NCI-H526 treated with DMSO at 0.1 percent for 48 hours (cell line): Measurements from ENCODE around the gene HSPA13.
A peak's percentile ranks its signal among the peaks of the same experiment; 100 is the strongest.
"Not testable (repeated sequence)": the region's sequence is repeated elsewhere in the genome, so short reads cannot be mapped to it uniquely, and the experiment has no call there.

Source experiments
- DNase-seq: peaks from one replicate; lab custom pipeline; 2025; lab: John Stamatoyannopoulos, UW

Gene HSPA13, protein sequence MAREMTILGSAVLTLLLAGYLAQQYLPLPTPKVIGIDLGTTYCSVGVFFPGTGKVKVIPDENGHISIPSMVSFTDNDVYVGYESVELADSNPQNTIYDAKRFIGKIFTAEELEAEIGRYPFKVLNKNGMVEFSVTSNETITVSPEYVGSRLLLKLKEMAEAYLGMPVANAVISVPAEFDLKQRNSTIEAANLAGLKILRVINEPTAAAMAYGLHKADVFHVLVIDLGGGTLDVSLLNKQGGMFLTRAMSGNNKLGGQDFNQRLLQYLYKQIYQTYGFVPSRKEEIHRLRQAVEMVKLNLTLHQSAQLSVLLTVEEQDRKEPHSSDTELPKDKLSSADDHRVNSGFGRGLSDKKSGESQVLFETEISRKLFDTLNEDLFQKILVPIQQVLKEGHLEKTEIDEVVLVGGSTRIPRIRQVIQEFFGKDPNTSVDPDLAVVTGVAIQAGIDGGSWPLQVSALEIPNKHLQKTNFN

DNA sequence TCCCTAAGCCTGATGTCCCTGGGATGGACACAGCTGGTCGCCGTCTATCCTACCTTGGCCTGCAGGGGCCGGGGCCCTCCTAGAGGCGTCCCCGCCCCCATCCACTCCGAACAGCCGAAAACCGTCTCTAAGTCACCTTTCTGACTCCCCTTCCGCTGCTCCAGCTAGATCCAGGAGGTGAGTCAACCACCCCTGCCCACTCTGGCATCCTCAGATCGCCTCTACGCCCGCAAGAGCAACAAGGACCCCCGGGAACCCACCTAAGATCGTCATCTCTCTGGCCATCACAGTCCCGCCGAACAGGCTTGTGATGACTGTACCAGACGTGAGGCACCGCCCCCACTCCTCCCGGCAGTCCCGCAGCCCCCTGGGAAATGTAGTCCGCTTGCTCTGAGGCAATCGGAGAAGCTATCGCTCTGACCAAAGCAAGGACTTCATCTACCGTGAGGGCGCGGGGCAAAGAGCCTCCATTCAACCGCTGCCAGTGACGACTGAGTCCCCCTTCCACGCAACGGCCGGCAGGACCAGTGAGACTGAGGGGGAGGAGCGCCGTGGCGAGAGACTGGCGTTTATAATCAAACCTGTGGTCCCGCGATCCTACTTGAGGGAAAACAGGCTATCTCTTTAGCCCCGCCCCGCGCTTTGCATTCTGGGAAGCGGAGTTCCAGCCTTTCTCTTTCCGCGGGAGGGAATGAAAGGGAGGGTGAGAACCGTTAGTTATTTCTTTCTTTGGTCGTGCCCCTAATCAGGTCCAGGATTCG lies at the start of gene HSPA13:
HSPA13 (minus strand) TSS at position 312 of the 761 bp plus-strand sequence; CDS start at position 285, 27 bp downstream.
- DNase-seq = peak; percentile 98

DNA sequence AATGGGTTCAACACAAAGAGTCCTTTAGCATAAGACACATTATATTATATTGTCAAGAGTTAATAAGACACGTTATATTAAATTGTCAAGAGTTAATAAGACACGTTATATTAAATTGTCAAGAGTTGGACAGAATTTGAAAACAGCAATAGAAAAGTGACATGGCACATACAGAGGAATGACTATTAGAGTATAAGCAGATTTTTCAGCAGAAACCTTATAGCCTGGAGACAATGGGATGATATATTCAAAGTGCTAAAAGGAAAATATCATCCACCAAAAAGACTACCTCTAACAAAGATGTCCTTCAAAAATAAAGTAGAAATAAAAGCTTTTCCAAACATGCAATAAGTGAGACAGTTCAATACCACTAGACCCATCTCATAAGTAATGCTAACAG lies 36.0 kb upstream of the HSPA13 start:
- DNase-seq = no peak

DNA sequence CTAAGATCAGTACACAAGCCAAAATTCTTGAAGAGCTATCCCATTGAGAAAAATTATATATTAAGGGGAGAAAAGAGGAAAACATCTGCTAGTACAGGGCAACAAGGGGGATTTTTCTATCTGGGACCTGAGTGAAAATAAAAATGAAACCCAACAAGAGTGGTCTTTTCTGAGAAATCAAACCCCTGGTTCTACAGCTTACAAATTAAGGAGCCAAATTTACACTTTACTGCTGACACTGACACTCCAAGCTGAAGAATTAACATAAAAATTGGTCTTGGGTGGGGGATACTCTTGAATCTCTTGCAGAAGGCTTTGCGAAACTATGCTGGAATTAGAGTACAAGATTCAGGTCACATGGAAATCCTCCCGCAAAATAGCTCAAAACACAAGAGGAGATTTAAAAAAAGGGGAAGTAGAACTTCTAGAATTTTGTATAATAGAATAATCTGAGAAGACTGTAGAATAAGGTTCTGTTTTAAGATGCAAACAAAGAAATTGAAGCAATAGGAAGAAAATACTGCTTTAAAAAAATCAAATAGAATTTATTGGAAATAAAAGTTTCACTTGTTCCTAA lies 32.1 kb upstream of the HSPA13 start:
- no peak for DNase-seq

DNA sequence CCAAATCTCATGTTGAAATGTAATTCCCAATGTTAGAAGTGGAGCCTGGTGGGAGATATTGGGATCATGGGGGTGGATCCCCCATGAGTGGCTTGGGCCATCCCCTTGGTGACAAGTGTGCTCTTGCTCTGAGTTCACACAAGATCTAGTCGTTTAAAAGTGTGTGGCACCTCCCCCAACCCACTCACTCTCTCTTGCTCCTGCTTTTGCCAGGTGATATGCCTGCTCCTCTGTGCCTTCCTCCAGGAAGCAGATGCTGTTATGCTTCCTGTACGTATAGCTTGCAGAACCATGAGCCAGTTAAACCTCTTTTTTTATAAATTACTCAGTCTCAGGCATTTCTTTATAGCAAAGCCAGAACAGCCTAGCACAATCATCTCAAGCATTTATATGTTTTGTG lies 23.0 kb upstream of the HSPA13 start:
- no peak for DNase-seq

DNA sequence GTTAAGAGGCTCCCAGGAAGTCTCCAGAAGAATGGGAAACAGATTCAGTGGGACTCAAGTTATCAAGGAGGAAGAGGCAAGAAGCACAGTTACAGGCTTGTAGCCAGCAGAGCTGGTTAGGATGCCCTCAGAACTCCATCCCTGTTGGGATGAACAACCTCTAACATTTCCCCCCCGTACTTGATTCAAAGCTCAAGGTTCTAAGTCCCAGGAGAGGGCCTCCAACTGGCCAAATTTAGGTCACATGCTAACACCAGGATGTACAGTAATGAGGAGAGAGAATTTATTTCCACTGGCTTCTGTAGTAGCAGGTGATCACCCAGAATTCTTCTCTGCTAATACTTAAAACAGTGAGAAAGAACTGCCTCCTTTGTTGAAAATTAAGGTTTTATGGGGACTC lies 22.3 kb upstream of the HSPA13 start:
- DNase-seq = no peak

DNA sequence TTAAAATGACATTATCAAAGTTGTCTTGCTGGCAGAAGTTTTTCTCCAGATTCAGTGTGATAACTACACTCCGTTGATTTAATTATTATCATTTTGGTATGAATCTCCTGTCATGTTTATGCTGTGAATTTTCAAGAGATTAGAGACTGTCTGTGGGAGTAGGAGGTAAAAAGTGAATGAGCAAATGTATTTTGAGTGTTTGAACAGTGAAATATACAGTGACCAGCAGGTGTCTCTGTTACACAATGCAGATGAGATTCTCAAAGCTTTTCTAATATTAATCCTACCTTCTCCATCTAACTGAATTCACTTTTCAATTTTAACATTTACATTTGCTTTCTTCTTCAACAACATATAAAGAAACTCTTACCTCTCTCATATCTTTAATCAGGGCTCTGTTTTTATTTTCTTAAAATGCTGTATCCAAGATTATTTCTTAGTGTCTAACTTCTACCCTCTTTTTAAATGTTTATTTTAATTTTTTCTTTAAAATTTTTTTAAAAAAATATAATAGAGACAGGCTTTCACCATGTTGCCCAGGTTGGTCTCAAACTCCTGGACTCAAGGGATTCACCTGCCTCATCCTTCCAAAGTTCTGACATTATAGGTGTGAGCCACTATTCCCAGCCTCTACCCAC lies 20.9 kb upstream of the HSPA13 start:
- peak; percentile 33 for DNase-seq

DNA sequence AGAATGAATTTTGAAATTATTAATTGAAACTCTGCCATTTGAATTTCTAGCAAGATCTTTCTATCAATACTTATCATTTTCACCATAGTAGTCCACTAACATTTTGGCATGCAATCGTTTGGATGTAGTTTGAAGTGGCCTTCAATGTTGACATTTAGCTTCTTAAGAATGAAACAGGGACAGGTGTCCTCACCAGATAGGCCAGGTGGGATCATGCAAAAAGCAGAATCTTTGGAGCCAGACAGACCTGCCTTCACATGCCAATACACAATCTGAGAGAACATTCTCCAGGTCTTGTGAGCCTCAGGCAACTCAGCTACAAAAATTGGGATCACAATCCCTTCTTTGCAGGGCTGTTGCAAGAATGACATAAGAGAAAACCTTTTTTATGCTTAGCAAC lies 18.3 kb upstream of the HSPA13 start:
- no peak for DNase-seq

DNA sequence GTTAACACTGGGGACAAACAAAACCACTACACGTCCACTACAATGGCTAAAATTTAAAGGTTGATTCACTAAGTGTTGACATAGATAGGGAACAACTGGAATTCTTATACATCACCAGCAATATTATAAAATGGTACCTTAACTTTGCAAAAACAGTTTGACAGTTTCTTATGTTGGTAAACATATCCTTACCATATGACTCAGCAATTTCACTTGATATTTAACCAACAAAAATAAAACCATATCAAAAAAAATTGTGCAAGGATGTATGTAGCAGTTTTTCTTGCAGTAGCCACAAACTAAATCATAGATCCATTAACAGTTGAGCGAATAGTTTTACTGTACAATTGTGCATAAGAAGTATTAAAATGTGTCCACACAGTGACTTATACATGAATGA lies 5.3 kb upstream of the HSPA13 start:
- DNase-seq = no peak

DNA sequence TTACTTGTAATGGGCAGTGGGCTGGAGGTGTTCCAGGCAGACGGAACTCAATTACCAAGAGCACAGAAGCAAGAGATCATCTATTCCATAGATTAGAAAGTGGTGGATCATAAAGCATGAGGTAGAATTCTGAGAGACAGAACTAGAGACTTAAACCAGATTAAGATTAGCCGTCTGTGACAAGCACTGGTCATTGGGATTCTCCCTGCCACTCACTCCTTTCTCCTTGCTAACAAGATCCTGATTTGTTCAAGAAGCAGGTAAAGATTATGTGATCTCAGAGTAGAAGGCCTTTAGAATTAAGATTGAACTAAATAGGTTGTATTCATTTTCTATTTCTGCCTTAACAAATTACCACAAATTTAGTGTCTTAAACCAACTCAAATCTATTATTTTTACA lies 1.5 kb upstream of the HSPA13 start:
- DNase-seq = no peak

DNA sequence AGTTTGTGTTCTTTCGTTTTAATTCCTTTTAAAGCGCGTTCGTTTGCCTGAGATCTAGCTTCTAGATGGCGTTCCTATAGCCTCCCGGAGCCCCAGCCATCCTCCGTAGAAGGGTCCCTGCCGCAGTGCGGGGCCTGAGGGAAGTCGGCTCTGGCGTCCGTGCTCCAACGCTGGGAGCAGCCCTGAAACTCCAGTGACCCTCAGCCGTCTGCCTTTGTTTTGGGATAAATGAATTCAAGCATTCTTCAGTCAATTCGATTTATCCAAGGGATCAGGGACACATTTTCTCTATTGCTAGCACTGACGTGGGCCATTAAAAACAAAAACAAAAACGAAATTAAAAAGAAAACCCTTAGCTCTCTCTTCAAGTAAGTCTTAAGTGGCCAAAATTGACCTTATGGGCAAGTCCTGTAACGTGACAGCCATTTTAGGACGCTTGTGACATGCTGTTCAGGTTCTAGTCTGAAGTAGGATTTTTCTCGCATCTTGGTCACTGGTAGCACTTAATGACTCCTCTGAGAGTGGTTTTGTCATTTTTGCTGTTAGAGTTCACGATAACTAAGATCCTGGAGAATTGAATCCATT lies 742 bp upstream of the HSPA13 start:
- DNase-seq = no peak

DNA sequence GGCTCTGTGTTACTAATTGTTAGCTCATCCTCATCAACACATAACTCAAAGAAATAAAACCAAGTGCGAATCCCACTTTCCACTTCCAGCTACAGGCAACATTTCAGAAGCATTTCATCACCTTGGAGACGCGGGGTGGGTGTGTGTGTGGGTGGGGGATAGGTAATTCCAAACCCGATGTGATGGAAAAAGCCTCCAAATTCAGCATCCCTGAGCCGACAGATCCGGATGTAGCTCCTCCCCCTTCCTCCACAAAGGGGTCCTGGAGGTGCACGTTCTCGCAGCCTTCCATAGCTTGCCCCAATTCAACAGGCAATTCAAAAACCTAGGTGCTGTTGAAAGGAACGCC lies 486 bp downstream of the HSPA13 start:
- DNase-seq = no peak

DNA sequence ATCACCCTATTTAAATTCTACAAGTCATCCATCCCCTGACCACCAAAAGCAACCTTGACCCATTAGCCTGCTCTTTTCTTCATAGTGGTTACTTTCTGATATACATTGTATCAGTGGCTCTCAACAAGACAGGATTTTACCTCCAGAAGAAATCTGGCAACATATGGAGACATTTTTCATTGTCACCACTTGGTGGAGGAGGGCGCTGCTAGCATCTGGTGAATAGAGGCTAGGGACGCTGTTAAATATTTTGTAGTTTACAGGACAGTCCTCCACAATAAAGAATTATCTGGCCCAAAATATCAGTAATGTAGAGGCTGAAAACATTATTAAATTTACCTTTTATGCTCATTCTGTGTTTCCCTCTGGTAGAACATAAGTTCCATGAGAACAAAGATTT lies 6.1 kb downstream of the HSPA13 start:
- DNase-seq = no peak

DNA sequence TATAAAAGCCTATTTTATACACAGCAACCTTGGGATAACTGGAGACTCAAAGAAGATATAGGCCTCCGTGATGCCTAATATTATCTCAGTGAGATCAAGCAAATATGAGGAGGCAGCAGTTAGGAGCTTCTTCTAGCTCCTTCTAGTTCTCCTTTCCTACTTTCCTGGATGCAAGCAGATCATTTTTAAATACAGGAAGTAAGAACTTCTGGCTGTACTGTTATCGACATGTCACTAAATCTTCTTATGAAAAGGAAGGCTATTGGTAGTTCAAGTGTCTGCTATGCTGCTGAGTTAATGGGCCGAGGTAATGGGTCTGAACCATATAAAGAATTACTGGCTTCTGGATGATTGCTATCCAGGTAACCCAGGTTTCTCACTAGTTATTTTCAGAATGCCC lies 15.9 kb downstream of the HSPA13 start:
- no peak for DNase-seq

DNA sequence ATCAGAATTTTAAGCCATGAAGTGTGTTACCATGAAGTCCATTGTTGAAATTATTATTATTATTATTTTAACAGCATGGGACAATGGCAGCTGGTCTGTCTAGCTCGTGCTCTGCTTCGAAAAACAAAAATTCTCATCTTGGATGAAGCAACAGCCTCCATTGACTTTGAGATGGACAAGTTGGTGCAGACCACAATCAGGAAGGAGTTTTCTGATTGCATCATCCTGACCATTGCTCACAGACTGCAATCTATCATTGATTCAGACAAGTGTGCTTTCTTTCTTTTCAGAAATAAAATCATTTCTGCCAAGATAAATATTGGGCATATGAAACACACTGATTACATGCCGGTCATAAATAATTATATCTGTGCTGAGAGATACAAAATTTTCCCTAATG lies 21.0 kb downstream of the HSPA13 start:
- no peak for DNase-seq

DNA sequence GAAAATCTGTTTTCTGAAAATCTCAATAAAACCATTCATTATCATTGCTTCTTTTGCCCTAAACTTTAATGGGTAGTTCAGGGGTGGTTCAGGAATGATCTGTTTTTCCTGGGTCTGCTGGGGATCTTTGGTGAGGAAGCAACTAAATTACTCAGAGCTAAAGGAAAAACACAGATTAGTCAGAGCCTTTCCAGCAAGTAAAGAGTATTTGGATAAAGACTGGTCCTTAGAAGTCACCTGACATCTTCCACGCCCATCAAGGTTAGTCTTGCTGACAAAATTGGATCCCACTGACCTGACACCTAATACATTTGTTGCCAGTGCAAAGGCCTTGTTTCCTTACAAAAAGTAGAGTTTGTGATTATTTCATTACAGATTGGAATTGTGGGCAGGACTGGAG lies 24.2 kb downstream of the HSPA13 start:
- no peak for DNase-seq

DNA sequence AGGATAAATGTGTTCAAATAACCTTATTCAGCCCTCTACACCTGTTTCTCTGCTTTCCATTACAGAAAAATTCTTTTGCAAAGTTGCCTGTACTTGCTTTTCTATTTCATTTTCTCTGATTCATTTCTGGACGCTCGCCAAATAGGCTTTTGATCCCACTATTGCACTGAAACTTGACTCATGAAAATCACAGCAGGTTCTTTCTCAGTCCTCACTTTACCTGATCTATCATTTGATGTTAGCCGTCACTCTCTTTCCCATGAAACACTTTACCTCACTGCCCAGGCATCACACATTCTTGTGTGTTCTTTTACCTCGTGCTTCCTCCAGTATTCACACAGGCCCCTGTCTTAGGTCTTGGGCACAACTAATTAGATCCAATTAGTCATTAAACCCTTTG lies 26.2 kb downstream of the HSPA13 start:
- DNase-seq = no peak

DNA sequence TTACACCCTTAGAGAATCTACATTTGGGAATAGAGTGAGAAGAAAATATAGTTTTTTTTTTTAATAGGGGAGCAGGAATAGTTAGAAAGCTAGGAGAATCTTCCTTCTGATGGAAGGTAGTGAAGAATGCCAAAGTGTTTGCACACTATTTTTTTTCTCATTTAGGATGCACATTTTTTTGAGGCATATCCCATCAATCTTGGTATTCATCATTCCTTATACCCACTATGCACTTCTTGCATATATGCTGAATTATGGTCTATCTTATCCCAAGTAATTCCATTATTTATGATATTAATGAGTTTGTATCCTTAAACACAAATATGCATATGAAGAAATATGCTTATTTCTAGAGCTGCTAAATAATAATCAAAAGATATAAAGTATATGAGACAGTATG lies 28.4 kb downstream of the HSPA13 start:
- DNase-seq = no peak

DNA sequence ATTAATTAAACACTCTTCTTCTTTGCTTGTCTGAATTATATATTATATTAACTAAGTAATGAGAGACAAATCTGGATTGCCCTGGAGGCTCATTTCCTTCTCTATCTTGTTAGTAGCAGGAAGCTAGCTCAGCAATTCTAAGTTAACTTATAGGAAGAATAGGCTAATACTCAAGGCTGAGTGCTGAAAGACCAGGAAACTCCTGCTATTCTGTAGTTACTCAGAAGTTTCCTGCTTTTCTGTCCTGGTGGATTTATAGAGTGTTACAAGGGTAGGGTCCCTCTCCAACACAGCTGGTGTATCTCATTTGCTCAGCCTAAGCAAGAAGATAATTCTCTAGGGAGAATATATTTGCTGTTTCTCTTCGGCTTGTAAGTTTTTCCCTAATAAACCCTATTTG lies 29.2 kb downstream of the HSPA13 start:
- no peak for DNase-seq

DNA sequence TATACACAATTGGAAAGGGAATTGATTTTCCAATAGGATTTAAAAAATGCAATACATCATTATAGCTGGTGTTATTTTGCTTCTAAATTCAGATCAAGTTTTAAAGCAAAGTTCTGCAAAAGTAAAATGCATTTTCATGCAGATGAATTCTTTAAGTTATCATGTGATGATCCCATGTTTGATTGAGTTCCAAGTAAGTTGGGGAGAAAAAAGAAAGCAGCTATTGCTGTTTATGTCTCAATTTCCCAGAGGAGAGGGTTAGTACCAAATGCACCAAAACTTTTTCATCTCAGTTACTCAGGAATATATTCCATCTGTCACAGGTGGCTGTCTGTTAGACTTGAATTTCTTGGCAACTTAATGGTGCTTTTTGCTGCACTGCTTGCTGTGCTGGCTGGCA lies 29.7 kb downstream of the HSPA13 start:
- DNase-seq = no peak

DNA sequence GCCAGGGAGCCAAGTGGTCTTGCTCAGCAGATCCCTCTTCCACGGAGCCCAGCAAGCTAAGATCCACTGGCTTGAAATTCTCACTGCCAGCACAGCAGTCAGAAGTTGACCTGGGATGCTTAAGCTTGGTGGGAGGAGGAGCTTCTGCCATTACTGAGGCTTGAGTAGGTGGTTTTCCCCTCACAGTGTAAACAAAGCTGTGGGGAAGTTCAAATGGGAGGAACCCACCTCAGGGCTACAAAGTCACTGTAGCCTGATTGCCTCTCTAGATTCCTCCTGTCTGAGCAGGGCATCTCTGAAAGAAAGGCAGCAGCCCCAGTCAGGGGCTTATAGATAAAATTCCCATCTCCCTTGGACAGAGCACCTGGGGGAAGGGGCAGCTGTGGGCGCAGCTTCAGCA lies 55.6 kb downstream of the HSPA13 start:
- not testable (repeated sequence) for DNase-seq

DNA sequence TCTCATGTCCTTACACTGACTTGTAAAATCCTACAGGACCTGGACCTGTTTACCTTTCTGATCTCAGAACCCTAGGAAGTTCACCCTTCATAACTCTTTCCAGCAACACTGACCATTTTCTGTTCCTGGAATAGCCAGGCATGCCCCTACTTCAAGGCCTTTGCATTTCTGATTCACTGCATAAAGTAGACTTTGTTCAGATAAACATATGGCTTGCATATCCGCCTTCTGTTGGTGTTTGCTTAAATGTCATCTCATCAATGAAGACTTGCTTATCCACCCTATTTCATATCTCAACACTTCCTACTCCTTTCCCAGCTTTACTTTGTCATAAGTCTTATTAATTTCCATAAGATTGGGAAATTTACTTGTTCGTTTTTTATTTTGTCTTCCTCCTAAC lies 57.4 kb downstream of the HSPA13 start:
- DNase-seq = no peak
